ELR (cell line): Measurements from ENCODE around the gene TRIM49D1.
"Not testable (repeated sequence)": the region's sequence is repeated elsewhere in the genome, so short reads cannot be mapped to it uniquely, and the experiment has no call there.

Experiments
- DNase-seq: peaks from one replicate; pipeline ENCODE4 v3.0.0-alpha.2; 2015; ENCODE audit warnings: low read depth

TRIM49D1 gene

GRCh38 chr11:89922195-89922660 lies at the start of gene TRIM49D1:
TRIM49D1 (minus strand) TSS chr11:89922245; CDS start chr11:89917710, 4,535 bp downstream.
- no peak for DNase-seq

GRCh38 chr11:89965737-89966136 lies 43.7 kb upstream of the TRIM49D1 start, which contains the start of gene TRIM64:
TRIM64 (plus strand) TSS chr11:89966037; CDS start chr11:89968504, 2,467 bp downstream.
- not testable (repeated sequence) for DNase-seq

- not testable (repeated sequence) for DNase-seq
Observed at GRCh38 chr11:89960833-89961232, 38.8 kb upstream of the TRIM49D1 start.

GRCh38 chr11:89923764-89924163 lies 1.7 kb upstream of the TRIM49D1 start, which contains the start of gene TRIM49D2:
TRIM49D2 (plus strand) TSS chr11:89924064; CDS start chr11:89926762, 2,698 bp downstream.
- DNase-seq: not testable (repeated sequence)

GRCh38 chr11:89900809-89901208 lies 21.2 kb downstream of the TRIM49D1 start:
- DNase-seq: not testable (repeated sequence)

GRCh38 chr11:89893245-89893644 lies 28.8 kb downstream of the TRIM49D1 start:
- DNase-seq: not testable (repeated sequence)

GRCh38 chr11:89877511-89877910 lies 44.5 kb downstream of the TRIM49D1 start:
- not testable (repeated sequence) for DNase-seq

- not testable (repeated sequence) for DNase-seq
Observed at GRCh38 chr11:89872588-89872987, 49.5 kb downstream of the TRIM49D1 start.

GRCh38 chr11:89865223-89865622 lies 56.8 kb downstream of the TRIM49D1 start:
- not testable (repeated sequence) for DNase-seq

- DNase-seq: not testable (repeated sequence)
Observed at GRCh38 chr11:89863906-89864704, 57.9 kb downstream of the TRIM49D1 start.
